ENCODE results near the gene TEX11. TPM values are rescaled to one million over a fixed set of nuclear protein-coding genes. Genes with fewer than 3 reads are reported as not detected.

Gene TEX11
- total RNA-seq (2014; rRNA removed; shearing (Covaris generic)) = not detected in 2 replicates
- not detected in 2 replicates for polyA plus RNA-seq (2016; fragmentation: Nextera tagmentation; extraction: Ambion mirVana)

DNA sequence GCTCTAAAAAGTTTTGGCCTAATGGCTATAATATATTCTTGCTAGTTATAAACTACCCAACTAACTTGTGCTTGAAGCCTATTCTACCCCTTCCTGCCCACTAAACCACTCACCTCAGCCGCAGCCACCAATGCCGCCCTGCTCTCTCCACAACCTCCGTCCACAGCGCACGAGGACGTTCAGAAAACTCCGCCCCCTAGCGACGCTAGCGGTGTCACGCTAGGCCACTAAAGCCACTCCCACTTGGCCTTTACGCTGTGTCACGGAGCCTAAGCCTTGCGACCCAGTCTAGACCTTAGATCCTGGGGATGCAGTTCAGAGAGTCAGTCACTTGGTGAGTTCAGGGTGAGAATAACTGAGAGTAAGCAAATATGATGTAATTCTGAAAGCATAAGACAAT is at the start of gene TEX11:
Gene TEX11 (minus strand): TSS at position 171 of the 400 bp plus-strand sequence. CDS start 922 bp downstream, outside the sequence.
- Histone ChIP-seq H3F3A (ENCODE audit: insufficient read depth) (no peaks in the 10 kb centered on the region), H3K9me3 (ENCODE audit: low read depth) (no peaks in the 10 kb centered on the region), H2AFZ (no peak within 1 kb of the TSS), H3K4me3 (no peak within 1 kb of the TSS), H3K4me1 (ENCODE audit: insufficient read depth) (no peaks in the 10 kb centered on the region), H3K36me3 (ENCODE audit: low read depth) (no peaks in the 10 kb centered on the region), H3K9ac (no peak within 1 kb of the TSS), H3K9me2 (ENCODE audit: insufficient read depth) (no peaks in the 10 kb centered on the region), H3K4me2 (ENCODE audit: unreplicated experiment) (no peak within 1 kb of the TSS), H3K27me3 (replicated peaks; ENCODE audit: insufficient read depth) (no peaks in the 10 kb centered on the region), H3K79me2 (ENCODE audit: insufficient read depth) (no peaks in the 10 kb centered on the region), H3K27ac (no peak within 1 kb of the TSS), H4K20me1 (ENCODE audit: insufficient read depth) (no peaks in the 10 kb centered on the region)
- in situ Hi-C loops (cut with MboI) = no loop called here
- TF ChIP-seq EZH2 (IDR thresholded peaks at IDR 0.05; ENCODE audit: insufficient read depth, poor library complexity, severe bottlenecking) (no peak), EZH2phosphoT487 (IDR thresholded peaks at IDR 0.05; ENCODE audit: insufficient read depth, low read depth) (no peak)
- DNase-seq = no peak
- 66 to 69% methylated on average over 14 of the region's 14 CpGs for WGBS, 2 experiments (ENCODE audit: low coverage in 1 of 2, low lambda C conversion rate in 2 of 2, missing lambda C conversion rate in 2 of 2)

DNA sequence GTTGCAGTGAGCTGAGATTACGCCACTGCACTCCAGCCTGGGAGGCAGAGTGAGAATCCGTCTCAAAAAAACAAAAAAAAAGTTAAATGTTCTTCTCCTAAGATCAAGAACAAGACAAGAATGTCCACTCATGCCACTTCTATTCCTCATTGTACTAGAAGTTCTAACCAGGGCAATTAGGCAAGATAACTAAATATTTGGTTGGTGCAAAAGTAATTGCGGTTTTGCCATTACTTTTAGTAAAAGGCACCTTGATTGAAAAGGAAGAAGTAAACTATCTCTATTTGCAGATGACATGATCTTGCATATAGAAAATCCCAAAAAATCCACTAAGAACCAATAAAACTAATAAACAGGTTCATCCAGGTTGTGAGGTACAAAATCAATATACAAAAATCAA is 46.4 kb upstream of the TEX11 start:
- no peak overlapping the region for H2AFZ ChIP-seq
- no peak for TF ChIP-seq EZH2phosphoT487 (IDR thresholded peaks at IDR 0.05; ENCODE audit: insufficient read depth, low read depth)
- TF ChIP-seq EZH2 (IDR thresholded peaks at IDR 0.05; ENCODE audit: insufficient read depth, poor library complexity, severe bottlenecking) = no peak
- no peaks in the 10 kb centered on the region for H3K9me3 ChIP-seq (ENCODE audit: low read depth)
- H3K4me2 ChIP-seq (ENCODE audit: unreplicated experiment) = no peak overlapping the region
- H3K4me1 ChIP-seq (ENCODE audit: insufficient read depth) = no peaks in the 10 kb centered on the region
- H4K20me1 ChIP-seq (ENCODE audit: insufficient read depth) = no peaks in the 10 kb centered on the region
- H3K27me3 ChIP-seq (replicated peaks; ENCODE audit: insufficient read depth) = no peaks in the 10 kb centered on the region
- no peaks in the 10 kb centered on the region for H3K79me2 ChIP-seq (ENCODE audit: insufficient read depth)
- no peak overlapping the region for H3K9ac ChIP-seq
- in situ Hi-C loops (cut with MboI) = loop anchor here (25.0 kb wide), 1 partner anchor 193 kb away; no protein-coding TSS in a partner anchor
- H3K4me3 ChIP-seq = no peak overlapping the region
- DNase-seq = no peak
- H3K36me3 ChIP-seq (ENCODE audit: low read depth) = no peaks in the 10 kb centered on the region
- H3F3A ChIP-seq (ENCODE audit: insufficient read depth) = no peaks in the 10 kb centered on the region
- 61 to 71% methylated on average over 3 of the region's 3 CpGs for WGBS, 2 experiments (ENCODE audit: low coverage in 1 of 2, low lambda C conversion rate in 2 of 2, missing lambda C conversion rate in 2 of 2)
- no peak overlapping the region for H3K27ac ChIP-seq
- no peaks in the 10 kb centered on the region for H3K9me2 ChIP-seq (ENCODE audit: insufficient read depth)

DNA sequence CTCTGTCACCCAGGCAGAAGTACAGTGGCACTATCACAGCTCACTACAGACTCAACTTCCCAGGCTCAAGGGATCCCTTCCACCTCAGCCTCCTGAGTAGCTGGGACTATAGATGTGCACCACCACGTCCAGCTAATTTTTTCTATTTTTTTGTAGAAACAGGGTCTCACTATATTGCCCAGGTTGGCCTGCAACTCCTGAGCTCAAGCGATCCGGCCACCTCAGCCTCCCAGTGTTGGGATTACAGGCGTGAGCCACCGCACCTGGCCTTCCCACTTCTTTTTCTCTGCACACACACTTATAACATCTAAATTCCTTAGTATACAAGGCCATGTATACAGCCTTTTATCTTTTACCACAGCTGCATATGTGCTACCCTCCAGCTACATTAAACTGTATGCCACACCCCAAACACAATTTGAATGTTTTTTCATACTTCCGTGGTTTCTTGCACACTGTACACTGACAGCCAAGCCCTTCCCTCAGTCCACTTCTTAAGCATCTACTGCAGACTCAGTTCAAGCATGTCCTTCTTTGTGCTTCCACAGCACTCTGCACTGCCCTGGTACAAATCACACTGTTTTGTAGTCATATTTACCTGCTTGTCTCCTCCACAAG is 15.9 kb upstream of the TEX11 start:
- WGBS, 2 experiments (ENCODE audit: low coverage in 1 of 2, low lambda C conversion rate in 2 of 2, missing lambda C conversion rate in 2 of 2) = 47 to 58% methylated on average over 6 of the region's 6 CpGs
- no peak for TF ChIP-seq EZH2 (IDR thresholded peaks at IDR 0.05; ENCODE audit: insufficient read depth, poor library complexity, severe bottlenecking)
- TF ChIP-seq EZH2phosphoT487 (IDR thresholded peaks at IDR 0.05; ENCODE audit: insufficient read depth, low read depth) = no peak
- in situ Hi-C loops (cut with MboI) = no loop called here
- no peaks in the 10 kb centered on the region for H3K79me2 ChIP-seq (ENCODE audit: insufficient read depth)
- H3F3A ChIP-seq (ENCODE audit: insufficient read depth) = no peaks in the 10 kb centered on the region
- H3K4me1 ChIP-seq (ENCODE audit: insufficient read depth) = no peaks in the 10 kb centered on the region
- no peak overlapping the region for H3K4me3 ChIP-seq
- no peak overlapping the region for H3K4me2 ChIP-seq (ENCODE audit: unreplicated experiment)
- no peaks in the 10 kb centered on the region for H4K20me1 ChIP-seq (ENCODE audit: insufficient read depth)
- no peak overlapping the region for H2AFZ ChIP-seq
- no peaks in the 10 kb centered on the region for H3K9me3 ChIP-seq (ENCODE audit: low read depth)
- H3K27ac ChIP-seq = no peak overlapping the region
- H3K9me2 ChIP-seq (ENCODE audit: insufficient read depth) = no peaks in the 10 kb centered on the region
- H3K36me3 ChIP-seq (ENCODE audit: low read depth) = no peaks in the 10 kb centered on the region
- H3K9ac ChIP-seq = no peak overlapping the region
- H3K27me3 ChIP-seq (replicated peaks; ENCODE audit: insufficient read depth) = no peaks in the 10 kb centered on the region; the same call in 1 of the 2 replicates
- no peak for DNase-seq

DNA sequence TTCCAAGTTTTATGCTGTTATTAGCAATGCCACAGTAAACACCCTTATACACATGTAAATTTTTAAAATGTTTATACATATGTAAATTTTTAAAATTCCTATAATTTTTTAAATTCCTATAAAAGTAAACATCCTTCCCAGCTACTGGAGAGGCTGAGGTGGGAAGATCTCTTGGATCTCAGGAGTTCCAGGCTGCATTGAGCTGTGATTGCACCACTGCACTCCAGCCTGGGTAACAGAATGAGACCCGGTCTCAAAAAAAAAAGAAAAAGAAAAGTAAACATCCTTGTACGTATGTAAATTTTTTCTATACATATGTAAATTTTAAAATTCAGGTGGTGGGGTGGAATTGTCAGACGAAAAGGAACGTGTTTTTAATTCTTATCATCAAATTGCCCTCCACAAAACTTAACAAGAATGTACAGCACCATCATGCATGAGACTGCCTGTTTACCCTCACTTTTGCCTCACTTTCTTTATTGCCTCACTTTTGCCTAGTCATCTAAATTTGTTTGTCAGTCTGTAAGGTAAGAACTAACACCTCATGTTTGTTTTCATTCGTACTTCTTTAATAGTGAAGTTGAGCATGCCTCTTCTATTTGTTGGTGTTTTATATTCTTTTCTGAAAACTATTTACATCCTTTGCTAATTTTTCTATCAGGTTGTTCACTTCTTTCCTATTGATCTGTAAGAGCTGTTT is 14.4 kb upstream of the TEX11 start:
- TF ChIP-seq EZH2phosphoT487 (IDR thresholded peaks at IDR 0.05; ENCODE audit: insufficient read depth, low read depth) = no peak
- TF ChIP-seq EZH2 (IDR thresholded peaks at IDR 0.05; ENCODE audit: insufficient read depth, poor library complexity, severe bottlenecking) = no peak
- no peaks in the 10 kb centered on the region for H3K4me1 ChIP-seq (ENCODE audit: insufficient read depth)
- no peak for DNase-seq
- H3K9me3 ChIP-seq (ENCODE audit: low read depth) = no peaks in the 10 kb centered on the region
- no peaks in the 10 kb centered on the region for H3K9me2 ChIP-seq (ENCODE audit: insufficient read depth)
- no peaks in the 10 kb centered on the region for H3K79me2 ChIP-seq (ENCODE audit: insufficient read depth)
- H4K20me1 ChIP-seq (ENCODE audit: insufficient read depth) = no peaks in the 10 kb centered on the region
- H3K9ac ChIP-seq = no peak overlapping the region
- no peak overlapping the region for H3K27ac ChIP-seq
- no peaks in the 10 kb centered on the region for H3F3A ChIP-seq (ENCODE audit: insufficient read depth)
- in situ Hi-C loops (cut with MboI) = no loop called here
- no peak overlapping the region for H3K4me2 ChIP-seq (ENCODE audit: unreplicated experiment)
- no peaks in the 10 kb centered on the region for H3K36me3 ChIP-seq (ENCODE audit: low read depth)
- H3K27me3 ChIP-seq (replicated peaks; ENCODE audit: insufficient read depth) = no peaks in the 10 kb centered on the region; the same call in 1 of the 2 replicates
- 0 to 1% methylated on average over 4 to 5 of the region's 5 CpGs for WGBS, 2 experiments (ENCODE audit: low coverage in 1 of 2, low lambda C conversion rate in 2 of 2, missing lambda C conversion rate in 2 of 2)
- no peak overlapping the region for H3K4me3 ChIP-seq
- no peak overlapping the region for H2AFZ ChIP-seq

All from GM23248 (cell line).